ENCODE measurements around the gene GPRC5C. TPM values are rescaled to one million over a fixed set of nuclear protein-coding genes. Genes with fewer than 3 reads are reported as not detected.

Gene GPRC5C
- total and polyA plus RNA-seq, 9 of the 15 experiments (the other 6 are each of a cell fraction or from before 2014, with no cell fraction given), result 0.28 to 9.0 (median 4.1) TPM

GRCh38 chr17:74430706-74431567 is 951 bp upstream of the GPRC5C start (continued):
- TF ChIP-seq ZBTB1 (CRISPR knock-in tag; IDR thresholded peaks at IDR 0.05; ENCODE audit: borderline replicate concordance, low read depth) (no peak), FOXP1 (CRISPR knock-in tag; IDR thresholded peaks at IDR 0.05) (no peak), GTF2E2 (tag; IDR thresholded peaks at IDR 0.05) (peak; percentile 69), BHLHE40 (IDR thresholded peaks at IDR 0.05; ENCODE audit: low read length) (peak; percentile 88), ZNF184 (CRISPR knock-in tag; IDR thresholded peaks at IDR 0.05) (no peak), ARID4B (CRISPR knock-in tag; IDR thresholded peaks at IDR 0.05) (peak; percentile 69; the same call in 1 of the 2 replicates), EGR1 (conservative IDR thresholded peaks at IDR 0.05) (peak; percentile 49), DACH1 (IDR thresholded peaks at IDR 0.05; ENCODE audit: partially characterized antibody) (peak; percentile 34), RFX7 (CRISPR knock-in tag; IDR thresholded peaks at IDR 0.05) (no peak), RCOR1 (IDR thresholded peaks at IDR 0.05; ENCODE audit: borderline replicate concordance in 1 of 2, low read depth in 2 of 2, low read length in 2 of 2) (peak in 1 of 2 experiments; percentile 50; a peak in 1 of 4 replicates), ZNF143 (CRISPR knock-in tag; IDR thresholded peaks at IDR 0.05) (no peak), CXXC5 (CRISPR knock-in tag; IDR thresholded peaks at IDR 0.05) (0 out of 2 replicates have a peak, but pooled peaks have one; percentile 27), KDM2B (CRISPR knock-in tag; IDR thresholded peaks at IDR 0.05) (0 out of 2 replicates have a peak, but pooled peaks have one; percentile 61), FOXK1 (CRISPR knock-in tag; IDR thresholded peaks at IDR 0.05; ENCODE audit: borderline replicate concordance) (peak; percentile 56; the same call in 1 of the 2 replicates), KLF13 (tag; IDR thresholded peaks at IDR 0.05; ENCODE audit: borderline replicate concordance, low read depth) (0 out of 2 replicates have a peak, but pooled peaks have one; percentile 22)
- TF ChIP-seq, protein P1, sequence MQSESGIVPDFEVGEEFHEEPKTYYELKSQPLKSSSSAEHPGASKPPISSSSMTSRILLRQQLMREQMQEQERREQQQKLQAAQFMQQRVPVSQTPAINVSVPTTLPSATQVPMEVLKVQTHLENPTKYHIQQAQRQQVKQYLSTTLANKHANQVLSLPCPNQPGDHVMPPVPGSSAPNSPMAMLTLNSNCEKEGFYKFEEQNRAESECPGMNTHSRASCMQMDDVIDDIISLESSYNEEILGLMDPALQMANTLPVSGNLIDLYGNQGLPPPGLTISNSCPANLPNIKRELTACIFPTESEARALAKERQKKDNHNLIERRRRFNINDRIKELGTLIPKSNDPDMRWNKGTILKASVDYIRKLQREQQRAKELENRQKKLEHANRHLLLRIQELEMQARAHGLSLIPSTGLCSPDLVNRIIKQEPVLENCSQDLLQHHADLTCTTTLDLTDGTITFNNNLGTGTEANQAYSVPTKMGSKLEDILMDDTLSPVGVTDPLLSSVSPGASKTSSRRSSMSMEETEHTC (IDR thresholded peaks at IDR 0.05), result no peak
- TF ChIP-seq, protein P2, sequence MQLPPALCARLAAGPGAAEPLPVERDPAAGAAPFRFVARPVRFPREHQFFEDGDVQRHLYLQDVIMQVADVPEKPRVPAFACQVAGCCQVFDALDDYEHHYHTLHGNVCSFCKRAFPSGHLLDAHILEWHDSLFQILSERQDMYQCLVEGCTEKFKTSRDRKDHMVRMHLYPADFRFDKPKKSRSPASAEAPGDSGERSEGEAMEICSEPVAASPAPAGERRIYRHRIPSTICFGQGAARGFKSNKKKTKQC (CRISPR knock-in tag; IDR thresholded peaks at IDR 0.05), result 0 out of 2 replicates have a peak, but pooled peaks have one; percentile 42
- TF ChIP-seq, protein P3, sequence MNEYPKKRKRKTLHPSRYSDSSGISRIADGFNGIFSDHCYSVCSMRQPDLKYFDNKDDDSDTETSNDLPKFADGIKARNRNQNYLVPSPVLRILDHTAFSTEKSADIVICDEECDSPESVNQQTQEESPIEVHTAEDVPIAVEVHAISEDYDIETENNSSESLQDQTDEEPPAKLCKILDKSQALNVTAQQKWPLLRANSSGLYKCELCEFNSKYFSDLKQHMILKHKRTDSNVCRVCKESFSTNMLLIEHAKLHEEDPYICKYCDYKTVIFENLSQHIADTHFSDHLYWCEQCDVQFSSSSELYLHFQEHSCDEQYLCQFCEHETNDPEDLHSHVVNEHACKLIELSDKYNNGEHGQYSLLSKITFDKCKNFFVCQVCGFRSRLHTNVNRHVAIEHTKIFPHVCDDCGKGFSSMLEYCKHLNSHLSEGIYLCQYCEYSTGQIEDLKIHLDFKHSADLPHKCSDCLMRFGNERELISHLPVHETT (CRISPR knock-in tag; conservative IDR thresholded peaks at IDR 0.05 in 1 of 2, IDR thresholded peaks at IDR 0.05 in 1 of 2), result peak in 1 of 2 experiments; percentile 90; a peak in 2 of 4 replicates
